Lower lobe of right lung (tissue), 2 donors: Measurements from ENCODE around the gene MDFIC. TPM values are rescaled to one million over a fixed set of nuclear protein-coding genes. Genes with fewer than 3 reads are reported as not detected.
A peak's percentile ranks its signal among the peaks of the same experiment; 100 is the strongest.

Source experiments
- ATAC-seq, 2 donors: fragments of 200-7000 bp; cut with Tn5 transposase; one replicate each; pipeline ENCODE4 v1.9.1; 2020 to 2022; ENCODE audit warnings: mild to moderate bottlenecking in 2 of 2, moderate library complexity in 2 of 2
- DNase-seq: peaks from one replicate; pipeline ENCODE4 v3.0.0-alpha.2; 2020
- H3K27ac ChIP-seq: fragments of 200-600 bp; one replicate; pipeline ENCODE4 v1.8.0; 2022
- H3K27me3 ChIP-seq: fragments of 200-600 bp; one replicate; pipeline ENCODE4 v1.8.0; 2022; ENCODE audit warnings: low read depth
- H3K36me3 ChIP-seq: fragments of 200-600 bp; one replicate; pipeline ENCODE4 v1.8.0; 2022; ENCODE audit warnings: mild to moderate bottlenecking
- H3K4me1 ChIP-seq: fragments of 200-600 bp; one replicate; pipeline ENCODE4 v1.8.0; 2022
- H3K4me3 ChIP-seq: fragments of 200-600 bp; one replicate; pipeline ENCODE4 v1.8.0; 2022; ENCODE audit warnings: mild to moderate bottlenecking
- H3K9me3 ChIP-seq: fragments of 200-600 bp; one replicate; pipeline ENCODE4 v1.8.0; 2022
- CTCF ChIP-seq: fragments of 200-600 bp; IDR thresholded peaks from one replicate; pipeline ENCODE4 v1.8.0; 2022; ENCODE audit warnings: antibody characterized with exemption, mild to moderate bottlenecking
- intact Hi-C: fragments of 100-400 bp; cut with DNase I; formaldehyde crosslinking; loops from one replicate; pipeline ENCODE4 v1.11.0; 2022
- total RNA-seq: library from RNA; stranded (reverse); fragmentation: NEBNext Ultra II Directional; extraction: Animal tissue kit (Norgen Biotek cat#: 25700); gene quantifications from one replicate; pipeline ENCODE4 v1.2.1, GENCODE V29; 2021
- donor health status: DM: no; HTN: yes; CAD: no; lungs with severe emphysema.

Gene MDFIC
- total RNA-seq, 1 donor from 2014 or later: 46.3 TPM

- Histone ChIP-seq H3K4me1 (peaks cover 19% of the 10 kb centered on the region), H3K27ac (peak overlapping the region; percentile 6), H3K36me3 (no peaks in the 10 kb centered on the region), H3K27me3 (no peaks in the 10 kb centered on the region), H3K9me3 (no peaks in the 10 kb centered on the region), H3K4me3 (no peak overlapping the region)
- TF ChIP-seq CTCF: no peak
- ATAC-seq (peak in 1 of 2 donors; percentile 68), DNase-seq (no peak)
- intact Hi-C loops: no loop called here
Observed at GRCh38 chr7:114988755-114989375, 67.0 kb downstream of the MDFIC start.

- H3K27ac ChIP-seq: no peak overlapping the region
- no peak for ATAC-seq
Observed at GRCh38 chr7:114989531-114989930, 67.6 kb downstream of the MDFIC start.

GRCh38 chr7:114997487-114998404 lies 75.9 kb downstream of the MDFIC start:
- Histone ChIP-seq H3K27ac (no peak overlapping the region), H3K9me3 (no peaks in the 10 kb centered on the region), H3K4me3 (no peak overlapping the region), H3K4me1 (no peaks in the 10 kb centered on the region), H3K27me3 (no peaks in the 10 kb centered on the region), H3K36me3 (no peaks in the 10 kb centered on the region)
- no peak for ATAC-seq
- intact Hi-C loops: no loop called here
- no peak for TF ChIP-seq CTCF
- no peak for DNase-seq

More at GRCh38 chr7:114989531-114989930, 67.6 kb downstream of the MDFIC start:
- Histone ChIP-seq H3K36me3 (no peaks in the 10 kb centered on the region), H3K4me3 (no peak overlapping the region), H3K27me3 (no peaks in the 10 kb centered on the region), H3K4me1 (peaks cover 19% of the 10 kb centered on the region), H3K9me3 (no peaks in the 10 kb centered on the region)
- no peak for DNase-seq
- TF ChIP-seq CTCF: no peak
- intact Hi-C loops: no loop called here

GRCh38 chr7:115004121-115004520 lies 82.2 kb downstream of the MDFIC start:
- no peak overlapping the region for H3K4me3 ChIP-seq
- H3K27me3 ChIP-seq: no peaks in the 10 kb centered on the region
- H3K36me3 ChIP-seq: no peaks in the 10 kb centered on the region
- no peak for TF ChIP-seq CTCF
- DNase-seq (no peak), ATAC-seq (no peak)
- intact Hi-C loops: no loop called here
- no peaks in the 10 kb centered on the region for H3K9me3 ChIP-seq
- H3K27ac ChIP-seq: no peak overlapping the region
- H3K4me1 ChIP-seq: peaks cover 14% of the 10 kb centered on the region

- Histone ChIP-seq H3K36me3 (no peaks in the 10 kb centered on the region), H3K27ac (no peak overlapping the region), H3K9me3 (no peaks in the 10 kb centered on the region), H3K4me3 (no peak overlapping the region), H3K4me1 (peaks cover 26% of the 10 kb centered on the region), H3K27me3 (no peaks in the 10 kb centered on the region)
- DNase-seq: no peak
- no peak for TF ChIP-seq CTCF
- ATAC-seq: no peak
- intact Hi-C loops: no loop called here
Observed at GRCh38 chr7:115005251-115005650, 83.4 kb downstream of the MDFIC start.
